ENCODE measurements around the gene MYF6.

DNA sequence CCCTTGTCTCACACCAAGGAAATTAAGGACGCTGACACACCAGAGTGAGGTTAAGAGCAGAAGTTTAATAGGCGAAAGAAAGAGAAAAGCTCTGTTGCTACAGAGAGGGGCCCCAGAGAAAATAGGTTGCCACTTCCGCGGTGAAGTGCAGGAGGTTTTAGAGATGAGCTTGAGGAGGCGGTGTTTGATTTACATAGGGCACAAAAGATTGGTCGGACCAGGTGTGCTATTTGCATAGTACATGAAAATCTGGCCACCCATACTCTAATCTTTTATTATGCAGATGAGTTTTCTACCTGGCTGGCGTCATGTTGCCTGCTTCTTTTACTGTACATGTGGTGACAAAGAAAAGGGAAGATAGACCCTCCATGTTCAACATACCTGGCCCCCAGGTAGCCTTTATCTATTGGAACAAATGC, 23.3 kb upstream of the MYF6 start:
- TF ChIP-seq, protein P1, sequence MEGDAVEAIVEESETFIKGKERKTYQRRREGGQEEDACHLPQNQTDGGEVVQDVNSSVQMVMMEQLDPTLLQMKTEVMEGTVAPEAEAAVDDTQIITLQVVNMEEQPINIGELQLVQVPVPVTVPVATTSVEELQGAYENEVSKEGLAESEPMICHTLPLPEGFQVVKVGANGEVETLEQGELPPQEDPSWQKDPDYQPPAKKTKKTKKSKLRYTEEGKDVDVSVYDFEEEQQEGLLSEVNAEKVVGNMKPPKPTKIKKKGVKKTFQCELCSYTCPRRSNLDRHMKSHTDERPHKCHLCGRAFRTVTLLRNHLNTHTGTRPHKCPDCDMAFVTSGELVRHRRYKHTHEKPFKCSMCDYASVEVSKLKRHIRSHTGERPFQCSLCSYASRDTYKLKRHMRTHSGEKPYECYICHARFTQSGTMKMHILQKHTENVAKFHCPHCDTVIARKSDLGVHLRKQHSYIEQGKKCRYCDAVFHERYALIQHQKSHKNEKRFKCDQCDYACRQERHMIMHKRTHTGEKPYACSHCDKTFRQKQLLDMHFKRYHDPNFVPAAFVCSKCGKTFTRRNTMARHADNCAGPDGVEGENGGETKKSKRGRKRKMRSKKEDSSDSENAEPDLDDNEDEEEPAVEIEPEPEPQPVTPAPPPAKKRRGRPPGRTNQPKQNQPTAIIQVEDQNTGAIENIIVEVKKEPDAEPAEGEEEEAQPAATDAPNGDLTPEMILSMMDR (IDR thresholded peaks at IDR 0.05; ENCODE audit: insufficient read depth, low read depth, low read length) = no peak
- TF ChIP-seq EZH2 (IDR thresholded peaks at IDR 0.05; ENCODE audit: insufficient read depth, low read length) = no peak

Data from astrocyte (in vitro differentiated cells and primary cell).